H1 (cell line): ENCODE data around the gene ZRANB2. TPM values are rescaled to one million over a fixed set of nuclear protein-coding genes. Genes with fewer than 3 reads are reported as not detected.

Source experiments
- CTCF ChIA-PET: fragments of 300-600 bp; sonication (Branson Sonifier 250); formaldehyde crosslinking; loops from one replicate; lab custom pipeline; 2021; ENCODE audit not compliant: partially characterized antibody; lab: Charles Lee
- POLR2A ChIA-PET: fragments of 300-600 bp; sonication (Branson Sonifier 250); formaldehyde crosslinking; loops from one replicate; lab custom pipeline; 2021; ENCODE audit warnings: inconsistent platforms; ENCODE audit not compliant: partially characterized antibody; lab: Charles Lee
- DNase-seq, 2 experiments: peaks; one replicate each; pipeline versions ENCODE4 v3.0.0 to v3.0.0-alpha.2; 2010 to 2022; ENCODE audit warnings: low spot score in 2 of 2, low read depth in 1 of 2, mixed read lengths in 1 of 2
- FAIRE-seq: peaks from 2 replicates; lab custom pipeline; 2011; peaks lifted over from hg19 to GRCh38; lab: Jason Lieb, UNC
- H2AFZ ChIP-seq: 2 replicates; pipeline ENCODE4 v1.8.1; 2012; ENCODE audit warnings: low read length, inconsistent platforms
- H2AK5ac ChIP-seq: 2 replicates; pipeline ENCODE4 v1.6.1; 2013; ENCODE audit warnings: low read depth, low read length
- H2BK120ac ChIP-seq: replicated peaks from 2 replicates; pipeline ENCODE3; 2013; ENCODE audit warnings: low read depth, low read length, inconsistent platforms
- H2BK12ac ChIP-seq: 2 replicates; pipeline ENCODE4 v1.6.1; 2013; ENCODE audit warnings: low read depth, low read length
- H2BK15ac ChIP-seq: 2 replicates; pipeline ENCODE4 v1.6.1; 2013; ENCODE audit warnings: low read length
- H2BK20ac ChIP-seq: 2 replicates; pipeline ENCODE4 v1.6.1; 2013; ENCODE audit warnings: low read length
- H2BK5ac ChIP-seq: 2 replicates; pipeline ENCODE4 v1.6.1; 2013; ENCODE audit warnings: low read depth, low read length
- H3K14ac ChIP-seq: 2 replicates; pipeline ENCODE4 v1.6.1; 2013; ENCODE audit warnings: inconsistent platforms; ENCODE audit not compliant: insufficient read length
- H3K18ac ChIP-seq: 2 replicates; pipeline ENCODE4 v1.6.1; 2013; ENCODE audit warnings: low read length; ENCODE audit errors: extremely low read depth
- H3K23ac ChIP-seq: 2 replicates; pipeline ENCODE4 v1.6.1; 2013; ENCODE audit warnings: inconsistent platforms; ENCODE audit not compliant: insufficient read length
- H3K23me2 ChIP-seq: 2 replicates; pipeline ENCODE4 v1.6.1; 2013; ENCODE audit warnings: low read depth, low read length
- H3K27ac ChIP-seq: 2 replicates; pipeline ENCODE4 v1.6.1; 2011; ENCODE audit warnings: low read depth, low read length, inconsistent platforms
- H3K27me3 ChIP-seq, 4 experiments: replicated peaks in 1 of 4; 1 replicate in 1 of 4; 2 replicates in 3 of 4; pipeline versions ENCODE4 v1.6.1 to v1.8.1; 2011 to 2013; ENCODE audit warnings: low read length in 3 of 4, mild to moderate bottlenecking in 3 of 4, inconsistent platforms in 2 of 4, mixed read lengths in 2 of 4, moderate library complexity in 1 of 4; ENCODE audit not compliant: control insufficient read depth in 3 of 4, insufficient read depth in 3 of 4; ENCODE audit errors: extremely low read depth in 1 of 4
- H3K36me3 ChIP-seq, 4 experiments: 2 replicates each; pipeline versions ENCODE4 v1.6.1 to v1.8.1; 2011 to 2013; ENCODE audit warnings: mild to moderate bottlenecking in 4 of 4, low read length in 3 of 4, moderate library complexity in 2 of 4, control low read depth in 1 of 4, inconsistent platforms in 1 of 4; ENCODE audit not compliant: insufficient read depth in 4 of 4, control insufficient read depth in 2 of 4
- H3K4ac ChIP-seq: replicated peaks from 2 replicates; pipeline ENCODE3; 2013; ENCODE audit warnings: low read length, low read depth, mixed read lengths, inconsistent platforms; ENCODE audit not compliant: insufficient read length
- H3K4me1 ChIP-seq, 4 experiments: replicated peaks in 1 of 4; 1 replicate in 1 of 4; 2 replicates in 3 of 4; pipeline versions ENCODE4 v1.6.1 to v1.8.1; 2011 to 2013; ENCODE audit warnings: low read length in 3 of 4, inconsistent platforms in 2 of 4, mixed read lengths in 1 of 4; ENCODE audit not compliant: insufficient read depth in 4 of 4, control insufficient read depth in 3 of 4
- H3K4me2 ChIP-seq, 2 experiments: 2 replicates each; pipeline versions ENCODE4 v1.6.1 to v1.8.1; 2011 to 2013; ENCODE audit warnings: low read depth in 2 of 2, low read length in 2 of 2, control low read depth in 1 of 2, inconsistent platforms in 1 of 2, mild to moderate bottlenecking in 1 of 2; ENCODE audit not compliant: insufficient read depth in 1 of 2
- H3K4me3 ChIP-seq, 4 experiments: fragments of 200-600, 300-600 bp in 1 of 4; sonication (generic), shearing (Covaris generic), sonication (Bioruptor Twin) in 1 of 4; 2 replicates each; pipeline versions ENCODE4 v1.5.1 to v1.8.1; 2011 to 2016; ENCODE audit warnings: low read length in 4 of 4, low read depth in 3 of 4, control low read depth in 2 of 4, inconsistent platforms in 2 of 4, mild to moderate bottlenecking in 2 of 4, mixed read lengths in 1 of 4, moderate library complexity in 1 of 4; ENCODE audit not compliant: insufficient read depth in 2 of 4; ENCODE audit errors: extremely low read depth in 1 of 4
- H3K56ac ChIP-seq: replicated peaks from 2 replicates; pipeline ENCODE3; 2013; ENCODE audit warnings: low read depth, mild to moderate bottlenecking, mixed read lengths, low read length, inconsistent platforms; ENCODE audit not compliant: insufficient read length
- H3K79me1 ChIP-seq: 2 replicates; pipeline ENCODE4 v1.6.1; 2013; ENCODE audit warnings: low read depth, low read length, control low read depth
- H3K79me2 ChIP-seq, 2 experiments: 2 replicates each; pipeline versions ENCODE4 v1.6.1 to v1.8.1; 2012 to 2013; ENCODE audit warnings: low read length in 2 of 2, mild to moderate bottlenecking in 2 of 2, inconsistent platforms in 1 of 2; ENCODE audit not compliant: insufficient read depth in 2 of 2, control insufficient read depth in 1 of 2
- H3K9ac ChIP-seq, 4 experiments: replicated peaks in 1 of 4; 1 replicate in 1 of 4; 2 replicates in 3 of 4; pipeline versions ENCODE4 v1.6.1 to v1.8.1; 2011 to 2013; ENCODE audit warnings: low read depth in 3 of 4, low read length in 3 of 4, control low read depth in 2 of 4, mild to moderate bottlenecking in 2 of 4, moderate library complexity in 2 of 4, inconsistent platforms in 1 of 4; ENCODE audit errors: extremely low read depth in 1 of 4
- H3K9me3 ChIP-seq, 2 experiments: 2 replicates each; pipeline versions ENCODE4 v1.6.1 to v1.8.1; 2012 to 2013; ENCODE audit warnings: mild to moderate bottlenecking in 2 of 2, moderate library complexity in 2 of 2, control low read depth in 1 of 2, inconsistent platforms in 1 of 2, low read depth in 1 of 2, low read length in 1 of 2, mixed read lengths in 1 of 2; ENCODE audit not compliant: insufficient read depth in 2 of 2
- H4K20me1 ChIP-seq, 2 experiments: replicated peaks in 1 of 2; 2 replicates each; pipeline versions ENCODE3 to v1.8.1; 2011 to 2013; ENCODE audit warnings: inconsistent platforms in 2 of 2, low read length in 2 of 2, mild to moderate bottlenecking in 1 of 2; ENCODE audit not compliant: insufficient read depth in 2 of 2, control insufficient read depth in 1 of 2
- H4K5ac ChIP-seq: 2 replicates; pipeline ENCODE4 v1.6.1; 2013; ENCODE audit warnings: low read length, low read depth, mixed read lengths, inconsistent platforms; ENCODE audit not compliant: insufficient read length
- H4K8ac ChIP-seq: 2 replicates; pipeline ENCODE4 v1.8.0; 2013; ENCODE audit warnings: mild to moderate bottlenecking, moderate library complexity, low read length, inconsistent platforms; ENCODE audit not compliant: insufficient read depth; ENCODE audit errors: extremely low read depth
- H4K91ac ChIP-seq: replicated peaks from 2 replicates; pipeline ENCODE3; 2013; ENCODE audit warnings: low read length, mixed read lengths, inconsistent platforms; ENCODE audit not compliant: insufficient read length
- BCL11A ChIP-seq, 2 experiments: IDR thresholded peaks; one replicate each; pipeline ENCODE4 v1.6.1; 2011; ENCODE audit warnings: low read depth in 2 of 2, low read length in 2 of 2, mild to moderate bottlenecking in 2 of 2
- CHD1 ChIP-seq: IDR thresholded peaks from 2 replicates; pipeline ENCODE4 v1.6.1; 2012; ENCODE audit warnings: low read depth, low read length, improper control_type of control experiment
- CTCF ChIP-seq, 3 experiments: IDR thresholded peaks; 1 replicate in 2 of 3; 2 replicates in 1 of 3; pipeline versions ENCODE4 v1.5.1 to v1.6.1; 2011; ENCODE audit warnings: low read length in 3 of 3, mild to moderate bottlenecking in 3 of 3, inconsistent platforms in 2 of 3, low read depth in 1 of 3, moderate library complexity in 1 of 3; ENCODE audit not compliant: insufficient read depth in 1 of 3; ENCODE audit errors: control extremely low read depth in 1 of 3
- EGR1 ChIP-seq: IDR thresholded peaks from 2 replicates; pipeline ENCODE4 v1.6.1; 2011; ENCODE audit warnings: low read depth, low read length, borderline replicate concordance
- FOSL1 ChIP-seq: IDR thresholded peaks from 2 replicates; pipeline ENCODE4 v1.6.1; 2011; ENCODE audit warnings: mild to moderate bottlenecking, low read depth, low read length, moderate library complexity; ENCODE audit not compliant: insufficient read depth
- GABPA ChIP-seq: IDR thresholded peaks from 2 replicates; pipeline ENCODE4 v1.6.1; 2011; ENCODE audit warnings: mild to moderate bottlenecking, low read length, moderate library complexity, borderline replicate concordance; ENCODE audit not compliant: insufficient read depth
- GTF2F1 ChIP-seq: IDR thresholded peaks from 2 replicates; pipeline ENCODE4 v1.6.1; 2012; ENCODE audit warnings: low read depth, low read length, improper control_type of control experiment, borderline replicate concordance
- JUN ChIP-seq: IDR thresholded peaks from 2 replicates; pipeline ENCODE4 v1.6.1; 2011; ENCODE audit warnings: low read depth, mild to moderate bottlenecking, improper control_type of control experiment, low read length
- PHF8 ChIP-seq: fragments of 200-600 bp; sonication (generic); conservative IDR thresholded peaks from 2 replicates; pipeline ENCODE4 v1.7.1; 2012; ENCODE audit warnings: low read depth, mild to moderate bottlenecking, inconsistent platforms, low read length, moderate library complexity
- RNF2 ChIP-seq: fragments of 200-900, 300-1000 bp; sonication (generic); IDR thresholded peaks from 2 replicates; pipeline ENCODE4 v1.7.1; 2016; ENCODE audit warnings: borderline replicate concordance, low read depth, mild to moderate bottlenecking, antibody characterized with exemption, low read length; ENCODE audit not compliant: poor library complexity, severe bottlenecking; ENCODE audit errors: missing control alignments
- SIX5 ChIP-seq: IDR thresholded peaks from 2 replicates; pipeline ENCODE4 v1.6.1; 2011; ENCODE audit warnings: mild to moderate bottlenecking, low read depth, low read length
- TAF1 ChIP-seq: IDR thresholded peaks from 2 replicates; pipeline ENCODE4 v1.6.1; 2011; ENCODE audit warnings: mild to moderate bottlenecking, low read depth, low read length
- WGBS, 2 experiments: shearing (Covaris generic) in 1 of 2; methylation state at CpG; one replicate each; pipeline versions ENCODE4 v1.1.6 to v1.1.7; 2013 to 2015; ENCODE audit warnings: low lambda C conversion rate in 2 of 2, mixed read lengths in 2 of 2, inconsistent platforms in 1 of 2, low coverage in 1 of 2, missing lambda C conversion rate in 1 of 2; ENCODE audit not compliant: insufficient replicate concordance in 2 of 2, insufficient coverage in 1 of 2, insufficient read length in 1 of 2; ENCODE audit errors: extremely low coverage in 1 of 2, missing lambda C conversion rate in 1 of 2; 5-methylcytosine and 5-hydroxymethylcytosine counted together
- polyA plus RNA-seq, 7 experiments: library from polyadenylated mRNA; depleted of rRNA in 3 of 7; stranded (reverse) in 5 of 7; unstranded in 2 of 7; fragments of >200 nt in 5 of 7; fragments of 200-250 nt in 2 of 7; gene quantifications; 1 replicate in 5 of 7; 2 replicates in 1 of 7; 4 replicates in 1 of 7; pipeline versions ENCODE4 v1.2.1 to v1.2.3, GENCODE V29; 2011 to 2013; ENCODE audit warnings: missing spikeins in 2 of 7, mixed read lengths in 2 of 7
- total RNA-seq: library from RNA; stranded (reverse); fragmentation: NEBNext Ultra II Directional; extraction: Animal tissue kit (Norgen Biotek cat#: 25700); gene quantifications from 2 replicates; pipeline ENCODE4 v1.2.1, GENCODE V29; 2021

ZRANB2 gene
- total and polyA plus RNA-seq, 2 of the 8 experiments (the other 6 are each of a cell fraction or from before 2014, with no cell fraction given), result 35.8 to 103 TPM

- H3K4me2 ChIP-seq, result no peak overlapping the region
- no peaks in the 10 kb centered on the region for H4K20me1 ChIP-seq
- ChIA-PET POLR2A (no interaction called here), CTCF (interaction anchor here (0.9 to 1.2 kb wide), 2 partner anchors 11 to 253 kb away, joined by 3 to 4 read pairs; no protein-coding TSS in a partner anchor)
- no peak overlapping the region for H3K4ac ChIP-seq
- no peak overlapping the region for H2BK12ac ChIP-seq
- no peak overlapping the region for H3K27ac ChIP-seq
- no peak overlapping the region for H2BK120ac ChIP-seq
- H4K5ac ChIP-seq, result no peak overlapping the region
- no peak overlapping the region for H3K9ac ChIP-seq
- no peak overlapping the region for H2BK15ac ChIP-seq
- DNase-seq (no peak), FAIRE-seq (no peak)
- H3K36me3 ChIP-seq, result no peaks in the 10 kb centered on the region
- no peak overlapping the region for H4K8ac ChIP-seq
- H3K79me2 ChIP-seq, result no peaks in the 10 kb centered on the region
- no peak overlapping the region for H2AK5ac ChIP-seq
- H3K4me3 ChIP-seq, result no peak overlapping the region
- H2BK5ac ChIP-seq, result no peak overlapping the region
- H3K27me3 ChIP-seq, result no peaks in the 10 kb centered on the region
- H4K91ac ChIP-seq, result no peak overlapping the region
- WGBS, 2 experiments, result 92% methylated on average over 4 of the region's 4 CpGs; no CpG with 5 or more reads in 1 of the 2 experiments
- H3K9me3 ChIP-seq, result no peaks in the 10 kb centered on the region
- H2AFZ ChIP-seq, result no peak overlapping the region
- TF ChIP-seq RNF2, result no peak
- no peak for TF ChIP-seq BCL11A (IDR thresholded peaks at IDR 0.05; ENCODE audit: low read depth in 2 of 2, low read length in 2 of 2)
- no peak for TF ChIP-seq PHF8
- TF ChIP-seq GTF2F1, result no peak
- no peak for TF ChIP-seq JUN
- TF ChIP-seq CHD1, result no peak
- no peak for TF ChIP-seq SIX5
- TF ChIP-seq FOSL1, result no peak
- TF ChIP-seq GABPA, result no peak
- no peak for TF ChIP-seq CTCF (IDR thresholded peaks at IDR 0.05; ENCODE audit: control extremely low read depth in 1 of 3, insufficient read depth in 1 of 3, low read depth in 1 of 3, low read length in 3 of 3)
- no peak for TF ChIP-seq TAF1
- TF ChIP-seq EGR1, result no peak
- no peak overlapping the region for H3K14ac ChIP-seq
- H3K56ac ChIP-seq, result no peak overlapping the region
- H3K23ac ChIP-seq, result no peak overlapping the region
- H3K79me1 ChIP-seq, result no peaks in the 10 kb centered on the region
- H3K23me2 ChIP-seq, result no peaks in the 10 kb centered on the region
- H2BK20ac ChIP-seq, result no peak overlapping the region
- H3K4me1 ChIP-seq, result no peaks in the 10 kb centered on the region
- no peak overlapping the region for H3K18ac ChIP-seq
Observed at GRCh38 chr1:71104417-71104816, 23.6 kb upstream of the ZRANB2 start.
